HuH-7.5 (cell line): ENCODE data around the gene ZNF280B.
"Not testable (repeated sequence)": the region's sequence is repeated elsewhere in the genome, so short reads cannot be mapped to it uniquely, and the experiment has no call there.

Experiments used
- DNase-seq: peaks from one replicate; pipeline ENCODE4 v3.0.0; 2011; ENCODE audit warnings: low spot score

Gene ZNF280B

DNA sequence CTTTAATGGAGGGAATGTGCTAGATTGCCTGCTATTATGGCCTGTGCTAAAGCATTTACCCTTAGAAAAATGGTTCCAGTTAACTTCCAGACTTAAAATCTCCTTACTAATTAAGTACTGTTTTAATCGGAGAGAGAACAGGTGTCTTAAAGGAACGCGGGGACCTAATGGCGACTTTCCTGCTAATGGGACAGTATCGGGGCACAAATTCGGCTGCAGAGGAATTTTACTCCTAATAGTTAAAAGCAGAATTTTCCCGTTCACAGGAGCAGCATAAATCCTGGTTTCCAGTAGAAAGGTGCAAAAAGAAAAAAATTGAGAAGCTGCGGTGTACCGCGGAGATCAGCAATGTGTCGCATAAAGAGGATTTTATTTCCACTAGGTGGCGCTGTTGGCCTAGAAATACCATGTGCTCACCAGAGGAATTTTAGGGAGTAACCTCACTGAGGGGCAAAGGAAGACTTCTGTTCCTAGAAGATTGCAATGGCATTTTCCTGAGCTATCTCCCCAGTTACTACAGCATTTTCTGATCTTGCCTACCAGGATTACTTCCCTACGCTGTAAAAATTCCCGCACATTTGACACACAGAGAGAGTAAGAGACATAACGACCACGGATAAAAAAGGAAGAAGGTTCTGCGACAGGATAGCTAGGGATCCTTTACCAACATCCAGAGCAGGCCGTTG is 44.5 kb downstream of the ZNF280B start:
- DNase-seq: peak; percentile 47

DNA sequence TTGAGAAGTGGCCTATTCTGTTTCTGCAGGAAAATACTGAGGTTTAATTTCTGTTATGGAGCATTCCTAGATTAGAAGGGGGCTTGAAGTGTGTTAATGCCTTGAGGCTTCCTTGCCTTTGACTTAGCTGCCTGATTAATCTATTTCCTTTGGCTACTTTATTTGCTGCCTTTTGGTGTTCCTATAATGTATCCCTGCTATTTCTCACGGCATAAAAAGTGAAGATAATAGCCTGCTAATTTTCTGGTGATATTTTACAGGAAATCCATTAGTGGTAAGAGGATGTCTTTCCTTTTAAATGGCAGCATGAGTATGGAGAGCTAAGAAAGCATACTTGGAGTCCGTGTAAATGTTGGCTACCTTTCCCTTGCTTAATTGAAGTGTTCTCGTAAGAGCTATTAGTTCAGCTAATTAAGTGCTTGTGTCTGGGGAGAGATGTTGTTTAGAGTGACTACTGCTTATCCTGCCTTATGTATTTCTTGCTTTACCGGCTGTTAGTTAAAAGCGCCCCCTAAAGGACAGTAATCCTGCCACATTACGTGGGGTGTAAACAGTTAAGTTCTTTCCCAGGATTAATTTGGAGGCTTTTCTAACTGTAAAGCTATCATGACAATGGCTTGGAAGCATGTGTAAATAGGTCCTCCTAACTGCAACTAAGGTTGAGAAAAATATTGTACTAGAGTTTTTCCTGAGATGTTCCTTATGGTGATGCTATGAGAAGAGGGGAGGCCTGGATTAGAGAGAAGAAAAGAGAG is 45.6 kb downstream of the ZNF280B start:
- no peak for DNase-seq

DNA sequence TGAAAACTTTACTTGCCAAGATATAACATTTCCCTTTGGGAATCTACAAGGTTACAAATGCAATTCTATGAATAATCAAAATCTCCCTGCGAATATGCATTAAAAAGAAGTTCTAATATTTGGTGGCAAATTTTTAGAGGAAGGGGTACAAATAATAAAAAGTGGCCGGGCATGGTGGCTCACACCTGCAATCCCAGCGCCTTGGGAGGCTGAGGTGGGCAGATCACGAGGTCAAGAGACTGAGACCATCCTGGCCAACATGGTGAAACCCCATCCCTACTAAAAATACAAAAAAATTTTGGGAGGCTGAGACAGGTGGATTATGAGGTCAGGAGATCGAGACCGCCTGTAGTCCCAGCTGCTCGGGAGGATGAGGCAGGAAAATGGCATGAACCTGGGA is 47.0 kb downstream of the ZNF280B start:
- no peak for DNase-seq

DNA sequence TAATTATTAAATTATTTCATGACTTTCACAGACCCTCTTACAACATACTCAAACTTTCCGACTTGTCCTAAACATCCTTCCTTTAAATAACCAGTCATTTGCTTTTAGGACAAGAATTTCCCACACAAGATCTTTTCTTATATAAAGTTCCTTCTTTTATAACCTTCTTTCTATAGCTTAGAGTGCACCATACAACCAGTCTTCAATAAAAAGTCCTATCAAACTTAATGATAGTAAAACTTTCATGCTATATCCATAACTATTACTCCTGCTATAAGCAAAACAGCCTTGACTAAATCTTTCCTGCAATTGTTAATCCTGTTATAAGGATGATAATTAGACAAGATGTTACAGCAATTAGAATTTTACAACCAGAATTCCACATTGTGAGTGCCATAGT is 47.4 kb downstream of the ZNF280B start:
- DNase-seq: no peak

DNA sequence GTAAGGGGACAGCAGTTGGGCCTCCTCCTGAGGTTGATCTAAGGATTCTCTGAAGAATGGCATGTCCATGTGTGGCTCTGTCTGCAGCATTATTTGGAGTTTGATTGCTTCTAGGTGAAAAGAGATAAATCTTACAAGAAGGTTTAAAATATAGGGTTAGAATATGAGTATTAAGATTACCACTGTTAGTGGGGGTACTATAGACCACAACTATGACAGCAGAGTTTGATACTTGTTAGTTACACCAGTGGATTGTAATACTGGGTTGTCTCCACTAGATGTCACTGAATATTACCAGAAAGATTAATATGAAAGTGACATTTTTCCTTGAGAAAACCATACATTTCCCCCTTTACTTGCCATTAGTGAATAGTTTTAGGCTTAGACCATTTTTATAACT is 47.9 kb downstream of the ZNF280B start:
- DNase-seq: no peak

DNA sequence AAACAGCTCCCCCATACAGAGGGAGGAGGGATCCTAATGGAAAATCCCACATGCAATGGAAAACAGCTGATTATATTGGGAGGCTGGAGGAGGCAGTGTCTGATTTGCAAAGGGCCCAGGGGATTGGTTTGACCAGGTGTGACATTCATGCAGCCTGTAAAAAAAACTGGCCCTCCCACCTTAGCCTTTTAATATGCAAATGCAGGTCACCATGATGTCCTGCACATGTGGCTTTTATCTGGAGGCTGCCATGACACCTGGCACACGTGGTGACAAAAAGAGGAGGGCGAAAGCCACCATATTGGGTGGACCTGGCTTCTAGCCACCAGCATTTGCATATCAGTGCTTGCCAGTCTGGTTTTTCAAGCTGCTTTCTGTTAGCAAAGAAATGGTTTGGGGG is 48.5 kb downstream of the ZNF280B start:
- DNase-seq: no peak

DNA sequence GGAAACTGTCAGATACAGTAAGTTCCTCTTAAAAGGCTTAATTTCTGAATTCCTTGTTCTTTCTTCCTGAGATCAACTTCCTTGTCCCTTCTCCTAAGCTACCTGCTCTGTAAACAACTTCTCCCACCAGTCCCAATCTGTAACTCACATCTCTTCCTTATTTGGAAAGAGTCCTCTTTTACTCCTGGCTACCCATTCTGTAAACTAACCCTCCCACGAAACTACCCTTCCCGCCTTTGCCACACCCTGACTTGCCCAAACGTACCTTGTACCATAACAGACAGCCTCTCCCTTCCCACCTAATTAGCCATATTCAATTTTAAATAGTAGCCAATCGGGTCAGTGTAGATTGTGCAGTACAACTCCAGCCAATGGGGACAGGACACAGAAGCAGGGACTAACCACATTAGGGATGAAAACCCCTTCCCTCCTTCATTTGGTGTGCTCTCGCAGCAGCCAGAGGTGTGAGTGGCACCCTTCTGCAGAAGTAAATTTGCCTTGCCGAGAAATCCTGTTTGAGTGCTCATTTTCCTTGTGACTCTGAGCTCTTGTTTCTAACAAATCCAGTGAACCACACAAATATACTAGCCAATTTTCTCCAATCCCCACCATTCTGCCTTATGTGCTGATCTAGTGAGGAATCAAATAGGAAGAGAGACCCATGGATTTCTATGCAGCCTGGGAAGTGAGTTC is 49.5 kb downstream of the ZNF280B start:
- no peak for DNase-seq

DNA sequence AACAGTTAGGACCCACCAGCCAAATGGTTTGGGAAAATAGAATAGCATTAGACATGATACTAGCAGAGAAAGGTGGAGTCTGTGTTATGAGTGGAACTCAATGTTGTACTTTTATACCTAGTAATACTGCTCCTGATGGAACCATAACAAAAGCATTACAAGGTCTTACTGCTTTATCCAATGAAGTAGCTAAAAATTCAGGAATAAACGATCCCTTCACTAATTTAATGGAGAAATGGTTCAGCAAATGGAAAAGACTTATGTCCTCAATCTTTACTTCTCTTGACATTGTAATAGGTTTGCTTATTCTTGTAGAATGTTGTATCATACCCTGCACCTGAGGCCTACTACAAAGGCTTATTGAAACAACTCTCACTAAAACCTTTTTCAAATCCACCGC is 50.2 kb downstream of the ZNF280B start:
- no peak for DNase-seq

DNA sequence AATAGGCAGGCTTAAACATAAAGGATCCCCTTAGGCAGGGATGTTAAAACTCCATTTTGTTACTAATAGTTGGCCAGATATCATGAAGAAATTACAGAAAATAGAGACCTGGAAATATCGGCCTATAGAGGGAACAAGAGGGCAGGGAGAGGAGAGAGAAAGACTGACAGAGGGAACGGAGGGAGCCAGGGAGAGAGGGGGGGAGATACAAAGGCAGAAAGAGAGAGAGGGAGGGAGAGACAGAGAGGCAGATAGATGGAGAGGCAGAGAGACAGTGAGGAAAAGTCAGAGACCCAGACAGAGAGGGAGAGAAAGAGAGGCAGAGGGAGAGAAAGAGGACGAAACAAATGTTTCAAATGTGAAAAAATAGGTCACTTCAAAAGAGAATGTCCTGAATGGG is 53.5 kb downstream of the ZNF280B start:
- DNase-seq: no peak

DNA sequence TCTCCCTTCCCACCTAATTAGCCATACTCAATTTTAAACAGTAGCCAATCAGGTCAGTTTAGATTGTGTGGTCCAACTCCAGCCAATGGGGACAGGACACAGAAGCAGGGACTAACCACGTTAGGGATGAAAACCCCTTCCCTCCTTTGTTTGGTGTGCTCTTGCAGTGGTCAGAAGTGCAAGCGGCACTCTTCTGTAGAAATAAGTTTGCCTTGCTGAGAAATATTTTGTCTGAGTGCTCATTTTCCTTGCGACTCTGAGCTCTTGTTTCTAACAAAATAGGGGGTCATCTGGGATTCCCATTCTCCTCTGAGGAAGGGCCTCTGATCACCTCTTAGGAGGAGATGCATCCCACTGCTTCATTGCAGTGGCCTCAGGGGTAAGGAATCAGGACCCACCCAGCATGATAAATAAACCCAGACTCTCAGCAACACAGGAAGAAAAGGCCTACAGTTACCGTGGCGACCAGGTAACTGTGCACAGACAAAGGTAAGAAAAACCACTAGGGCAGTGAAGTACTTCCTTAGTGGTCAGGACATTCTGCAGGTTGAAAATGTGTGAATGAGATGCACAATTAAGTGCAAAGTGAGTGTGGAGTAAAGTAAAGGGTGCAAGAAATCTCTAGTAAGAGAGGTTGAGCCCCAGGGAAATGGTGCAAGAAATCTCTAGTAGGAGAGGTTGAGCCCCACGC is 55.4 kb downstream of the ZNF280B start:
- DNase-seq: no peak

DNA sequence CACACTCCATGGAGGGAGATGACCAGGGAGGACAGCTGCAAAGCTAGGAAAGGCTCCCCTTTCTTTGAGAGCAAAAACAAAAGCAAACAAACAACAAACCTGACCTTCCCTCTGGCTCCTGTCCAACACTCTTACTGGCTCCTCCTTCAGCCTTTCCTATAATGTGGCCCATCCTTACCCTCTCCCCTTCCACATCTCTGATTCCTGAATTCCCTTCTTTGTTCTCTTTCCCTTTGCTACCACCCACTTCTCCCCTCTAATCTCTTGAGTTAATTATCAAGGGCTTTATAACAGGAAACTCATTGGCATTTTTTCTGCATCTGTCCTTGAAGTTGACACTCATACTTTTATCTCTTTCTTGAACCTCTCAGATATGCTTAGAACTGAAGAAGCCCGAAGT is 56.3 kb downstream of the ZNF280B start:
- no peak for DNase-seq

DNA sequence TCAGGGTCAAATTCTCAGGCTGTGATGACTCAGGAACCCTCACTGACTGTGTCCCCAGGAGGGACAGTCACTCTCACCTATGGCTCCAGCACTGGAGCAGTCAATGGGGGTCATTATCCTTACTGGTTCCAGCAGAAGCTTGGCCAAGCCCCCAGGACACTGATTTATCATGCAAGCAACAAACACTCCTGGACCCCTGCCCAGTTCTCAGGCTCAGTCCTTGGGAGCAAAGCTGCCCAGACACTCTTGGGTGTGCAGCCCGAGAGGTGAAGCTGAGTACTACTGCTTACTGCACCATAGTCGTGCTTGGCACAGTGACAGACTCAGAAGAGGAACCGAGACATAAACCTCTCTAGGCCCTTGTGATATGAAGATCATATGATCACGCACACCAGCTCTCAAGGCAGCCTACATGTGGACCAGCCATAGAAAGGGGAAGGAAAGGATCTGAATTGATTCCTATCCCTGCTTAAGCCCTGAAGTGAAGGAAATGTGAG is 58.2 kb downstream of the ZNF280B start:
- DNase-seq: no peak

DNA sequence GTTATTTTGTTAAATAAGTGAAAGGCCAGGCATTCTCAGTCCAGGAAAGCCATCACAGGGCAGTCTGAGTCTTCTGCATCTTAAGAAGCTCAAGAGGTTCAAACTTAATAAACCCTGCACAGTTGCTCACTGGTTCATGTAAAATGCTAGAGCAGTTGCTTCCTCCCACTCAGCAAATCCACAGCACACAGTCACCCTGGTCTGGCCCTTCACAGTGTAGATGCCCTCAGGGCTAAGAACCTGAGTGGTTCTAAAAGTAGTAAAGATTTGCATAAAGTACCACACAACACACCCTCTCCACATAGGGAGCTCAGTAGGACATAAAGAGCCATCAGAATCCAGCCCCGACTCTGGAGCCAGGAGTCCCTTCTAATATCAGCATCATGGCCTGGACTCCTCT is 58.7 kb downstream of the ZNF280B start:
- DNase-seq: no peak

DNA sequence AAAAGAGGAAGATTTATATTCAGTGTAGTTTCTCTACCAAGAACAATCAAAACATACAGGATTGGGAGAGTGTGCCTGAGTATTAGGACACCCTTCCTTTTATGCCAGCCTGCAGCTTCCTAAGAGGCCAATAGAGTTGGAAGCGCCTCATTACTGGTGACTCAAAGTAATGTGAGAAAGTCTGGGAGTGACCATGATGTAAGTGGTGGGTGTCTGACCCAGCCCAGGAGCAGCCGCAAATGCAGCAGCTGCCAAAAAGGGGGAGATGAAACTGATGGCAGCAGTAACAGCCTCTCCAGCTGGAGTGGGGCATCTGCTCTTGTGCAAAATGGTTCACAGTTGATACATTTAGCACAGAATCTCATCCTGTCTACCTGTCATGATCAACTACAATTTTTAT is 62.0 kb downstream of the ZNF280B start:
- no peak for DNase-seq

DNA sequence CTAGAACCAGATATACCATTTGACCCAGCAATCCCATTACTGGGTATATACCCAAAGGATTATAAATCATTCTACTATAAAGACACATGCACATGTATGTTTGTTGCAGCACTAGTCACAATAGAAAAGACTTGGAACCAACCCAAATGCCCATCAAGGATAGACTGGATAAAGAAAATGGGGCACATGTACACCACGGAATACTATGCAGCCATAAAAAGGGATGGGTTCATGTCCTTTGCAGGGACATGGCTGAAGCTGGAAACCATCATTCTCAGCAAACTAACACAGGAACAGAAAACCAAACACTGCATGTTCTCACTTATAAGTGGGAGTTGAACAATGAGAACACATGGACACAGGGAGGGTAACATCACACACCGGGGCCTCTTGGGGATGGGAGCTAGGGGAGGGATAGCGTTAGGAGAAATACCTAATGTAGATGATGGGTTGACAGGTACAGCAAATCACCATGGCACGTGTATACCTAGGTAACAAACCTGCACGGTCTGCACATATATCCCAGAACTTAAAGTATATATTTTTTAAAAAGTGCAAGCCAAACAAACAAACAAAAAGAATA is 64.4 kb downstream of the ZNF280B start:
- DNase-seq: not testable (repeated sequence)

DNA sequence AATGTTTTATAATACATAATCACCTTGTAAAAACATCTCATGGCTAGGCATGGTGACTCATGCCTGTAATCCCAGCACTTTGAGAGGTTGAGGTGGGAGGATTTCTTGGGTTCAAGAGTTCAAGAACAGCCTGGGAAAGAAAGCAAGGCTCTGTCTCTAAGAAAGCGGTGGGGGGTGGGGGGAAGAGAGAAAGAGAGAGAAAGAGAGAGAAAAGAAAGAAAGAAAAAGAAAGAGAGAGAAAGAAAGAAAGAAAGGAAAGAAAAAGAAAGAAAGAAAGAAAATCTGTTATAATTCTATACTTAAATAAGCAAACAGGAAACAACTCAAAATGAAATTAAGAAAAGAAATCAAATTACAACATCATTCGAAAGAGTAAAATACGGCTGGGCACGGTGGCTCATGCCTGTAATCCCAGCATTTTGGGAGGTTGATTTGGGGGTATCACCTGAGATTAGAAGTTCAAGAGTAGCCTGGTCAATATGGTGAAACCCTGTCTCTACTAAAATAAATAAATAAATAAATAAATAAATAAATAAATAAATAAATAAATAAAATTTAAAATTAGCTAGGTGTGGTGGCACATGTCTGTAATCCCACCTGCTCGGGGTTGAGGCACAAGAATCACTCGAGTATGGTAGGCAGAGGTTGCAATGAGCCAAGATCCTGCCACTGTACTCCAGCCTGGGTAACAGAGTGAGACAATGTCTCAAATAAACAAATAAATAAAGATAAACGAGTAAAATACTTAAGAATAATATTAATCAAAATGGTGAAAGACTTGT is 65.4 kb downstream of the ZNF280B start:
- DNase-seq: no peak

DNA sequence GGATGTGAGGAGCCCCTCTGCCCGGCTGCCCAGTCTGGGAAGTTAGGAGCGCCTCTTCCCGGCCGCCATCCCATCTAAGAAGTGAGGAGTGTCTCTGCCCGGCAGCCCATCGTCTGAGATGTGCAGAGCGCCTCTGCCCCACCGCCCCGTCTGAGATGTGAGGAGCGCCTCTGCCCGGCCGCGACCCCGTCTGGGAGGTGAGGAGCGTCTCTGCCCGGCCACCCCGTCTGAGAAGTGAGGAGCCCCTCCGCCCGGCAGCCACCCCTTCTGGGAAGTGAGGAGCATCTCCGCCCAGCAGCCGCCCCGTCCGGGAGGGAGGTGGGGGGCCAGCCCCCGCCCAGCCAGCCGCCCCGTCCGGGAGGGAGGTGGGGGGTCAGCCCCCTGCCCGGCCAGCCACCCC is 66.9 kb downstream of the ZNF280B start:
- not testable (repeated sequence) for DNase-seq

DNA sequence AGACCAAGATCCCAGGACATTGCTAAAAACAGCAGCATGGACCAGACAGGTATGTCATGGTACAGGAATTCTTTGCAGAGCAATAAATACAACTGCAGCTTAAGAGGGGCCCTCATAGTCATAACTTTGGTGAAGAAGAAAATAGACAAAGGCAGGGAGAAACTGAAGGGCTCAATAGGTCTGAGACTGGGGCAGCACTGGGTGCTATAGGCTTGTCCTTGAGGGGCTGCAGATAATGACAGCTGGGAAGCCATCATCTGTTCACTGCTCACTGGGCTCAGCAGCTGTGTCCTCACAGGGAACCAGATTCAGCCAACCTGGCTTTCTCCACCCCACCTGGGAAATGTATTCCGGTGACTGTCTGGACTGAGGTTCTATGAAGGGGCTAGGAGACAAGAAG is 68.4 kb downstream of the ZNF280B start:
- no peak for DNase-seq
